Uterus (tissue), 2 donors: Measurements from ENCODE around the gene TLK1.

Experiments
- POLR2A ChIP-seq, 2 donors: fragments of 450-650 bp; IDR thresholded peaks; one replicate each; pipeline ENCODE4 v1.6.1; 2016; ENCODE audit warnings: antibody characterized with exemption in 2 of 2, mild to moderate bottlenecking in 1 of 2, moderate library complexity in 1 of 2
- TF ChIP-seq, protein P1 (sequence below), 4 experiments: fragments of 200-600 bp in 2 of 4; fragments of 450-650 bp in 2 of 4; sonication (generic) in 2 of 4; IDR thresholded peaks; one replicate each; pipeline ENCODE4 v1.5.1; 2016 to 2019; ENCODE audit warnings: antibody characterized with exemption in 4 of 4, mild to moderate bottlenecking in 2 of 4, moderate library complexity in 1 of 4

GRCh38 chr2:171086352-171087290, 74.1 kb downstream of the TLK1 start:
- no peak for TF ChIP-seq POLR2A (IDR thresholded peaks at IDR 0.05)
- TF ChIP-seq, protein P1, sequence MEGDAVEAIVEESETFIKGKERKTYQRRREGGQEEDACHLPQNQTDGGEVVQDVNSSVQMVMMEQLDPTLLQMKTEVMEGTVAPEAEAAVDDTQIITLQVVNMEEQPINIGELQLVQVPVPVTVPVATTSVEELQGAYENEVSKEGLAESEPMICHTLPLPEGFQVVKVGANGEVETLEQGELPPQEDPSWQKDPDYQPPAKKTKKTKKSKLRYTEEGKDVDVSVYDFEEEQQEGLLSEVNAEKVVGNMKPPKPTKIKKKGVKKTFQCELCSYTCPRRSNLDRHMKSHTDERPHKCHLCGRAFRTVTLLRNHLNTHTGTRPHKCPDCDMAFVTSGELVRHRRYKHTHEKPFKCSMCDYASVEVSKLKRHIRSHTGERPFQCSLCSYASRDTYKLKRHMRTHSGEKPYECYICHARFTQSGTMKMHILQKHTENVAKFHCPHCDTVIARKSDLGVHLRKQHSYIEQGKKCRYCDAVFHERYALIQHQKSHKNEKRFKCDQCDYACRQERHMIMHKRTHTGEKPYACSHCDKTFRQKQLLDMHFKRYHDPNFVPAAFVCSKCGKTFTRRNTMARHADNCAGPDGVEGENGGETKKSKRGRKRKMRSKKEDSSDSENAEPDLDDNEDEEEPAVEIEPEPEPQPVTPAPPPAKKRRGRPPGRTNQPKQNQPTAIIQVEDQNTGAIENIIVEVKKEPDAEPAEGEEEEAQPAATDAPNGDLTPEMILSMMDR (IDR thresholded peaks at IDR 0.05), result peak; percentile 32 to 49 (median 40)
